ENCODE results near the gene CCNF.
A peak's percentile ranks its signal among the peaks of the same experiment; 100 is the strongest.

Gene CCNF

GRCh38 chr16:2496223-2497115, 67.2 kb downstream of the CCNF start:
- no peaks in the 10 kb centered on the region for H3K27me3 Mint-ChIP-seq (ENCODE audit: low read depth)
- H3K9me3 Mint-ChIP-seq = no peaks in the 10 kb centered on the region
- no peak overlapping the region for H3K27ac Mint-ChIP-seq
- H3K4me1 Mint-ChIP-seq = peaks cover 8% of the 10 kb centered on the region
- no peak overlapping the region for H3K4me3 Mint-ChIP-seq
- peaks cover 6% of the 10 kb centered on the region for H3K36me3 Mint-ChIP-seq (ENCODE audit: low read depth)
- TF ChIP-seq, protein P1, sequence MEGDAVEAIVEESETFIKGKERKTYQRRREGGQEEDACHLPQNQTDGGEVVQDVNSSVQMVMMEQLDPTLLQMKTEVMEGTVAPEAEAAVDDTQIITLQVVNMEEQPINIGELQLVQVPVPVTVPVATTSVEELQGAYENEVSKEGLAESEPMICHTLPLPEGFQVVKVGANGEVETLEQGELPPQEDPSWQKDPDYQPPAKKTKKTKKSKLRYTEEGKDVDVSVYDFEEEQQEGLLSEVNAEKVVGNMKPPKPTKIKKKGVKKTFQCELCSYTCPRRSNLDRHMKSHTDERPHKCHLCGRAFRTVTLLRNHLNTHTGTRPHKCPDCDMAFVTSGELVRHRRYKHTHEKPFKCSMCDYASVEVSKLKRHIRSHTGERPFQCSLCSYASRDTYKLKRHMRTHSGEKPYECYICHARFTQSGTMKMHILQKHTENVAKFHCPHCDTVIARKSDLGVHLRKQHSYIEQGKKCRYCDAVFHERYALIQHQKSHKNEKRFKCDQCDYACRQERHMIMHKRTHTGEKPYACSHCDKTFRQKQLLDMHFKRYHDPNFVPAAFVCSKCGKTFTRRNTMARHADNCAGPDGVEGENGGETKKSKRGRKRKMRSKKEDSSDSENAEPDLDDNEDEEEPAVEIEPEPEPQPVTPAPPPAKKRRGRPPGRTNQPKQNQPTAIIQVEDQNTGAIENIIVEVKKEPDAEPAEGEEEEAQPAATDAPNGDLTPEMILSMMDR (IDR thresholded peaks at IDR 0.05; ENCODE audit: unreplicated experiment in 3 of 3) = no peak

DNA sequence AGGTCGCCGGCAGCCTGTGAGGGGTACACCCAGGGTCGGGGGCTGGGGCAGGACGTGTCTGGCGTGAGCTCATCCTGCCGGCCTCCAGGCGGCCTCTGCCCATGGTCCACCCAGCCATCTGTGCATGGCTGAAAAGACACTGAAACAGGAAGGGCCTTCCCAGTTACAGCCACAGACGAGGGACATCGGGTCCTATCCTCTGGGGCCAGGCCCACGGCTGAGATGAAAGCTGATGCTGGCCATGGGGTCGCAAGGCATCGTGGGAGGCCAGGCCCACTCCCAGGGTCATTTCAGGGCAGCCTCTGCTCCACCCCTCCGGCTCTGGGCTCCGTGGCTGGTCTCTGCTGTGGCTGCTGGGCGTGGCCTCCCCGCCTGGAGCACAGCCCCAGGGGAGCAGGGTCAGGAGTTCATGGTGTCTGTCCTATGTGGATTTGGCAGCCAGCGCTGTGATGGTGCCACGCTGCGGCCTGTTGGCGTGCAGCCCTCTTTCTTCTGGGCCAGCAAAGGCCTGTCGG, 67.9 kb downstream of the CCNF start:
- Mint-ChIP-seq H3K4me1 (peaks cover 8% of the 10 kb centered on the region), H3K4me3 (peak overlapping the region in 1 of 3 experiments; percentile 2), H3K9me3 (no peaks in the 10 kb centered on the region), H3K27me3 (ENCODE audit: low read depth) (no peaks in the 10 kb centered on the region), H3K27ac (peak overlapping the region; percentile 25 to 69 (median 43)), H3K36me3 (ENCODE audit: low read depth) (peaks cover 6% of the 10 kb centered on the region)
- TF ChIP-seq, protein P1 (IDR thresholded peaks at IDR 0.05; ENCODE audit: unreplicated experiment in 3 of 3) = no peak

DNA sequence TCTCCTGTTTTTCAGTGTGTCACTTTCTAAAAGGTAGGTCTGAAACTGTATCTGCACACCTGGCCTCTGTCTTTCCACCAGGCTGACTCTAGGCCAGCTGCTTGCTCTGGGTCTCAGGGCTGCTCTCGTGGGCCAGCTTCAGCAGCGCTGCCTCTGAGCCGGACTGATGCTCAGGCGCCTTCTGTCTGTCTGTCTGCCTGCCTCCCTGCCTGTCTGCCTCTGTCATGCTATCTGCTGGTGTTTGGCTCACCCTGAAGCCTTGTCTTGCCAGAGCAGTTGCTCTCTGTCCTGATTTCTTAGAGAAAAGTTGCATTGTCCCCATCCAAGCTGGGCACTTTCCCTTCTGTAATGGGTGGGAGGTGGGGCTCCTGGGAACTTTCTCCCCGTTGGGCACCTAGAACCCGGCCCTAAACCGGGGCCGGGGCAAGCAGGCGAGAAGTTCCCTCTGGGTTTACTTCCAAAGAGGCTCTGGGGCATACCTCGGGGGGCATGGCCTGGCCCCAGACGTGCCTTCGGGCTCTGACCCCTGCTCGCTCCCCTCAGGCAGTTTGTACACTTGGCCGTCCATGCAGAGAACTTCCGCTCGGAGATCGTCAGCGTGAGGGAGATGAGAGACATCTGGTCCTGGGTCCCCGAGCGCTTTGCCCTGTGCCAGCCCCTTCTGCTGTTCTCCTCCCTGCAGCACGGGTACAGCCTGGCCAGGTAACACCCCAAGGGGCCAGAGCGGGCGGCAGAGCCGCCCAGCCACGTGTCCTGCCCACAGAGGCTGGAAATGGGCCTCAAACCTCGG, 68.6 kb downstream of the CCNF start:
- H3K9me3 Mint-ChIP-seq = no peaks in the 10 kb centered on the region
- TF ChIP-seq, protein P1 (IDR thresholded peaks at IDR 0.05; ENCODE audit: unreplicated experiment in 3 of 3) = no peak
- peak overlapping the region; percentile 25 to 69 (median 43) for H3K27ac Mint-ChIP-seq

DNA sequence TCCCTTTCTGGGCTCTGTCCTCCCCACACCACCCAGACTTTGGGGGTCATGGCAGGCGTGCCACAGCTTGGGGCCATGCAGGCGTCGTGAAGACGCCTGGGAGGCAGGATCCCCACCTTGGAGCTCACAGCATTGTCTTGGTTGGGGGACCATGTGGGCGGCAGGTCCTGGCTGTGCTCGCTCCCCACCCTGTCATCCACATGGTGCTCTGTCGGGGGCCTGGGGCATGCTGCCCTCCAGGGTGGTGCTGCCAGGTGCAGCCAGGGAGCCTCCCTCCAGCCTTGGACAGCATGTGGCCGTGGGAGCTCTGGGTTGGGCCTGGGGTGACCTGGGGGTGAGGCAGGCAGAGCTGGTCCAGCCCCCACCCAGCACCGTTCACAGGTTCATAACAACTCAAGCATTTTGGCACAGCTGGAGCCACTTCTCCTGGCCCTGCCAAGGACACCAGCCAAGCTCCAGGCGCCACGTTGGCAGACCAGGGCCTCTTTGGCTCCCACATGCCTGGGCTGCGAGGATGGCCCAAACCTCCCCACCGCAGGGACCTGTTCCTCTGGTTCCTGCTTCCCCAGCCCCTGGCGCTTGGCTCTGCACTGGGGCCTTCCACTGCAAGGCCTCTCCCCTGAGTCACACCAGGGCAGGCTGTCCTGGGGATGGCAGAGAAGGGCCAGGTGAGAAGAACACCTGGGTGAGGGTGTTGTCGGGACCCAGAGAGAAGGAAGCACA, 69.4 kb downstream of the CCNF start:
- no peaks in the 10 kb centered on the region for H3K27me3 Mint-ChIP-seq (ENCODE audit: low read depth)
- H3K27ac Mint-ChIP-seq = no peak overlapping the region
- H3K4me3 Mint-ChIP-seq = no peak overlapping the region
- H3K36me3 Mint-ChIP-seq (ENCODE audit: low read depth) = peaks cover 6% of the 10 kb centered on the region
- TF ChIP-seq, protein P1 (IDR thresholded peaks at IDR 0.05; ENCODE audit: unreplicated experiment in 3 of 3) = no peak
- no peaks in the 10 kb centered on the region for H3K9me3 Mint-ChIP-seq
- peaks cover 16% of the 10 kb centered on the region for H3K4me1 Mint-ChIP-seq

More for the DNA sequence above, 68.6 kb downstream of the CCNF start:
- Mint-ChIP-seq H3K4me1 (peaks cover 14% of the 10 kb centered on the region), H3K36me3 (ENCODE audit: low read depth) (peaks cover 6% of the 10 kb centered on the region), H3K4me3 (peak overlapping the region in 1 of 3 experiments; percentile 2), H3K27me3 (ENCODE audit: low read depth) (no peaks in the 10 kb centered on the region)

DNA sequence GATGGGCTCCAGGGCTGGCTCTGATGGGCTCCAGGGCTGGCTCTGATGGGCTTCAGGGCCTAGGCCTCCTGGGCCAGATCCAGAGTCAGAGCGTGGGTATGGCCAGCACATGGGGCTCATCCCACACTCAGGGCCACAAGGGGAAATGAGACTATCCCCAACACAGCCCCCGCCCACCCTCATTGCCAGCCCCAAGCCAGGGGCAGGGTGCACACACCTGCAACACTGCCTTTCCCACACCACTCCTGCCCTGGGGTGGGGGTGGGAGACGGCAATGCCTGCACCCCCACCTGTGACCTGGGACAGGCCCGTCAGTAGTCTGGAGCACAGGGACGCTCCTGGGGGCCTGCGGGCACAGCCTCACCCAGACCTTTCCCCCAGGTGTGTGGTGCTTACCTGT, 70.2 kb downstream of the CCNF start:
- Mint-ChIP-seq H3K36me3 (ENCODE audit: low read depth) (peaks cover 6% of the 10 kb centered on the region), H3K27ac (no peak overlapping the region), H3K9me3 (no peaks in the 10 kb centered on the region), H3K27me3 (ENCODE audit: low read depth) (no peaks in the 10 kb centered on the region), H3K4me1 (peaks cover 16% of the 10 kb centered on the region), H3K4me3 (no peak overlapping the region)
- TF ChIP-seq, protein P1 (IDR thresholded peaks at IDR 0.05; ENCODE audit: unreplicated experiment in 3 of 3) = no peak

Data from nephron (organoid).